Neural progenitor cell (in vitro differentiated cells): ENCODE data around the gene BCR. TPM values are rescaled to one million over a fixed set of nuclear protein-coding genes. Genes with fewer than 3 reads are reported as not detected.
"Not testable (repeated sequence)": the region's sequence is repeated elsewhere in the genome, so short reads cannot be mapped to it uniquely, and the experiment has no call there.

ENCODE experiments used
- DNase-seq: peaks from one replicate; pipeline ENCODE4 v3.0.0-alpha.2; 2016; ENCODE audit warnings: low spot score
- H2AFZ ChIP-seq: fragments of 200-600 bp; sonication (generic); replicated peaks from 2 replicates; pipeline ENCODE4 v1.6.1; 2016; ENCODE audit warnings: antibody characterized with exemption
- H3F3A ChIP-seq: fragments of 200-600 bp; sonication (generic); 2 replicates; pipeline ENCODE4 v1.6.1; 2016; ENCODE audit warnings: antibody characterized with exemption, low read depth
- H3K27ac ChIP-seq: fragments of 200-600 bp; sonication (generic); 2 replicates; pipeline ENCODE4 v1.5.1; 2016; ENCODE audit warnings: mild to moderate bottlenecking
- H3K27me3 ChIP-seq: fragments of 200-600 bp; sonication (generic); 2 replicates; pipeline ENCODE4 v1.6.1; 2016; ENCODE audit warnings: mild to moderate bottlenecking, moderate library complexity
- H3K36me3 ChIP-seq: fragments of 200-600 bp; sonication (generic); 2 replicates; pipeline ENCODE4 v1.5.1; 2016
- H3K4me1 ChIP-seq: fragments of 200-600 bp; sonication (generic); 2 replicates; pipeline ENCODE4 v1.6.1; 2016; ENCODE audit warnings: mixed run types
- H3K4me2 ChIP-seq: fragments of 200-600 bp; sonication (generic); 2 replicates; pipeline ENCODE4 v1.6.1; 2016
- H3K4me3 ChIP-seq: fragments of 200-600 bp; sonication (generic); 2 replicates; pipeline ENCODE4 v1.5.1; 2016
- H3K79me2 ChIP-seq: fragments of 200-600 bp; sonication (generic); 2 replicates; pipeline ENCODE4 v1.6.1; 2016; ENCODE audit warnings: low read depth
- H3K9ac ChIP-seq: fragments of 200-600 bp; sonication (generic); 2 replicates; pipeline ENCODE4 v1.6.1; 2016
- H3K9me3 ChIP-seq: fragments of 200-600 bp; sonication (generic); 2 replicates; pipeline ENCODE4 v1.5.1; 2016; ENCODE audit warnings: low read depth
- H4K20me1 ChIP-seq: fragments of 200-600 bp; sonication (generic); 2 replicates; pipeline ENCODE4 v1.6.1; 2016; ENCODE audit warnings: low read depth
- H3K27ac Mint-ChIP-seq: 3 replicates; pipeline ENCODE4 v1.8.0; 2021; ENCODE audit warnings: mixed read lengths
- H3K27me3 Mint-ChIP-seq: 2 replicates; pipeline ENCODE4 v1.8.0; 2022; ENCODE audit warnings: low read depth, mild to moderate bottlenecking, inconsistent platforms, moderate library complexity, mixed read lengths; ENCODE audit not compliant: insufficient read depth
- H3K36me3 Mint-ChIP-seq: 3 replicates; pipeline ENCODE4 v1.8.0; 2021; ENCODE audit warnings: mixed read lengths
- H3K4me1 Mint-ChIP-seq: 3 replicates; pipeline ENCODE4 v1.8.0; 2021; ENCODE audit warnings: mixed read lengths
- H3K4me3 Mint-ChIP-seq: 3 replicates; pipeline ENCODE4 v1.8.0; 2021; ENCODE audit warnings: mild to moderate bottlenecking, moderate library complexity, mixed read lengths
- H3K9me3 Mint-ChIP-seq: 3 replicates; pipeline ENCODE4 v1.8.0; 2020; ENCODE audit warnings: mixed read lengths
- EZH2 ChIP-seq: fragments of 200-600 bp; sonication (generic); IDR thresholded peaks from 2 replicates; pipeline ENCODE4 v1.6.1; 2017; ENCODE audit warnings: antibody characterized with exemption, mild to moderate bottlenecking, moderate library complexity
- EZH2phosphoT487 ChIP-seq: fragments of 200-600 bp; sonication (generic); IDR thresholded peaks from 2 replicates; pipeline ENCODE4 v1.6.1; 2017; ENCODE audit warnings: antibody characterized with exemption
- total RNA-seq: library from RNA; depleted of rRNA; stranded (reverse); fragments of >200 nt; gene quantifications from 2 replicates; pipeline ENCODE4 v1.2.3, GENCODE V29; 2015; ENCODE audit warnings: low replicate concordance
- TF ChIP-seq, protein P1 (sequence below): fragments of 200-600 bp; sonication (generic); IDR thresholded peaks from 2 replicates; pipeline ENCODE4 v1.5.1; 2017; ENCODE audit warnings: antibody characterized with exemption, mild to moderate bottlenecking

BCR gene
- total RNA-seq, 1 donor from 2014 or later, result 35.5 TPM

DNA sequence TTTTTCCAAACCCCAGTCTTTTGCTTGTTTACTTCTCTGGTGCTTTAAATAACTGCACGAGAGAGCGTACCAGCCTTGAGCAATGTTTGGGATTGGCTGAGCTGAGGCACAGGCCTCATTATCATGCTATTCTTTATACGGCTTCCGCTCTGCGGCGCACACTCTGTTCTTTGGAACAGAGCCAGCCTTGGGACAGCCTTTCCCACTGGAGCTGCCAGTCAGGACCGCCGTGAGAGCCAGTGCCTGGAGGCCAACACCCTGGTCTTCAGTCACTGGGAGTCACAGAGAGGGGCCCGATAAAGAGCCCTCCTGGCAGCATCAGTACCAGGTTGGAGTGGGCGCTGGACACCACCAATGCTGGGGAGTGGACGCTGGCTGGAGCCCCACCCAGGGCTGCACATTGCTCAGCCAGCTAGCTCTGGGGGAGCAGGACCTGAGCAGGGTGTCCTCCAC lies 125.6 kb downstream of the BCR start:
- H3K4me2 ChIP-seq, result no peak overlapping the region
- peaks cover 14% of the 10 kb centered on the region for H3K36me3 Mint-ChIP-seq

DNA sequence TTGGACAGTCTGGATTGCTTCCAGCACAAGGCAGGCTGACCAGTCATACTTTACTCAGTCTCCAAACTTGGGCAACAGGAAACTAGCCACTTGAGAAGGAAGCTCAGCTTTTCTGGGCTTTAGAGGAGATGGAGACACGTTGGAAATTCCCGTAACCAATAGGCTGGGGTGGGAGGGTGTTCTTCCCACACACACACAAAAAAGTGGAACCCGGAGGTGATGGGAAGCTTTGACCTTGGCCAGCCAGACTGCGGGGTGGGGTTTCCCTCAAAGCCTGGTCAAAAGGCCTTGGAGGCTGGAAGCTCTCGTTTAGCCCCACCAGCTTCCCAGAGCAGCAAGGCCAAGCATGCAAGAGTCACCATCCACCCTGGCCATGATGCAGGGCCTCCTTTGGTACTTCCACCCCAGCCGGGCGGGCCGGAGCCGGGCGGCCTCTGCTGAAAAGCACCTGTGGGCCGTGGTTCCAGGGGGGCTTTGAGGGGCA lies 126.2 kb downstream of the BCR start:
- Histone ChIP-seq H3K36me3 (no peaks in the 10 kb centered on the region), H2AFZ (no peak overlapping the region), H3K4me2 (no peak overlapping the region), H3F3A (no peaks in the 10 kb centered on the region), H3K27ac (no peak overlapping the region), H3K9me3 (no peaks in the 10 kb centered on the region), H3K9ac (no peak overlapping the region), H3K4me1 (no peaks in the 10 kb centered on the region), H3K79me2 (no peaks in the 10 kb centered on the region), H4K20me1 (peaks cover 3% of the 10 kb centered on the region), H3K27me3 (no peaks in the 10 kb centered on the region), H3K4me3 (no peak overlapping the region)
- H3K4me1 Mint-ChIP-seq, result peaks cover 10% of the 10 kb centered on the region
- TF ChIP-seq EZH2 (no peak), EZH2phosphoT487 (no peak)
- TF ChIP-seq, protein P1, sequence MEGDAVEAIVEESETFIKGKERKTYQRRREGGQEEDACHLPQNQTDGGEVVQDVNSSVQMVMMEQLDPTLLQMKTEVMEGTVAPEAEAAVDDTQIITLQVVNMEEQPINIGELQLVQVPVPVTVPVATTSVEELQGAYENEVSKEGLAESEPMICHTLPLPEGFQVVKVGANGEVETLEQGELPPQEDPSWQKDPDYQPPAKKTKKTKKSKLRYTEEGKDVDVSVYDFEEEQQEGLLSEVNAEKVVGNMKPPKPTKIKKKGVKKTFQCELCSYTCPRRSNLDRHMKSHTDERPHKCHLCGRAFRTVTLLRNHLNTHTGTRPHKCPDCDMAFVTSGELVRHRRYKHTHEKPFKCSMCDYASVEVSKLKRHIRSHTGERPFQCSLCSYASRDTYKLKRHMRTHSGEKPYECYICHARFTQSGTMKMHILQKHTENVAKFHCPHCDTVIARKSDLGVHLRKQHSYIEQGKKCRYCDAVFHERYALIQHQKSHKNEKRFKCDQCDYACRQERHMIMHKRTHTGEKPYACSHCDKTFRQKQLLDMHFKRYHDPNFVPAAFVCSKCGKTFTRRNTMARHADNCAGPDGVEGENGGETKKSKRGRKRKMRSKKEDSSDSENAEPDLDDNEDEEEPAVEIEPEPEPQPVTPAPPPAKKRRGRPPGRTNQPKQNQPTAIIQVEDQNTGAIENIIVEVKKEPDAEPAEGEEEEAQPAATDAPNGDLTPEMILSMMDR, result no peak
- H3K27me3 Mint-ChIP-seq, result peaks cover 3% of the 10 kb centered on the region
- no peak for DNase-seq
- no peaks in the 10 kb centered on the region for H3K9me3 Mint-ChIP-seq
- H3K36me3 Mint-ChIP-seq, result peaks cover 11% of the 10 kb centered on the region
- no peak overlapping the region for H3K4me3 Mint-ChIP-seq
- no peak overlapping the region for H3K27ac Mint-ChIP-seq

More for the DNA sequence above, 125.6 kb downstream of the BCR start:
- Mint-ChIP-seq H3K4me3 (no peak overlapping the region), H3K27me3 (peaks cover 3% of the 10 kb centered on the region), H3K27ac (no peak overlapping the region), H3K4me1 (peaks cover 10% of the 10 kb centered on the region), H3K9me3 (no peaks in the 10 kb centered on the region)
- Histone ChIP-seq H3K79me2 (no peaks in the 10 kb centered on the region), H2AFZ (no peak overlapping the region), H3K4me3 (no peak overlapping the region), H3K27me3 (no peaks in the 10 kb centered on the region), H3K4me1 (no peaks in the 10 kb centered on the region), H3K9ac (no peak overlapping the region), H4K20me1 (peaks cover 3% of the 10 kb centered on the region), H3K36me3 (no peaks in the 10 kb centered on the region), H3K9me3 (no peaks in the 10 kb centered on the region), H3K27ac (no peak overlapping the region), H3F3A (no peaks in the 10 kb centered on the region)
- no peak for TF ChIP-seq EZH2phosphoT487
- no peak for TF ChIP-seq EZH2
- TF ChIP-seq, protein P1, result no peak
- no peak for DNase-seq

DNA sequence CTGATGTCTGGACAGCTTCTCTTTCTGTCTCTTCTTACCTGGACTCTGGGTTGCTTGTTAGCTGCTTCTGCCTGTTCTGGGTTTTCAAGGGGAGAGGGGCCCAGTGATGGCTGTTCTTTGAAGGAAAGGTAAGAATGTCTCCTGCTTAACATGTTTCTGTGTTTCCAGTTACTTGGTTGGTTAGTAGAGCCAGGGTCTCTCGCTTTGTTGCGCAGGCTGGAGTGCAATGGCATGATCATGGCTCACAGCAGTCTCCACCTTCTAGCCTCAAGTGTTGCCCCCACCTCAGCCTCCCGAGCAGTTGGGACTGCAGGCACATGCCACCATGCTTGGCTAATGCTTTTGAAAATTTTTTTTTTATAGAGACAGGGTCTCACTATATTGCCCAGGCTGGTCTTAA lies 126.6 kb downstream of the BCR start:
- Mint-ChIP-seq H3K27ac (no peak overlapping the region), H3K36me3 (peaks cover 10% of the 10 kb centered on the region), H3K4me1 (peaks cover 10% of the 10 kb centered on the region), H3K9me3 (no peaks in the 10 kb centered on the region), H3K4me3 (no peak overlapping the region), H3K27me3 (peaks cover 5% of the 10 kb centered on the region)
- Histone ChIP-seq H3K4me1 (no peaks in the 10 kb centered on the region), H3K27ac (no peak overlapping the region), H3K27me3 (no peaks in the 10 kb centered on the region), H2AFZ (no peak overlapping the region), H3K4me2 (no peak overlapping the region), H4K20me1 (peaks cover 3% of the 10 kb centered on the region), H3K79me2 (no peaks in the 10 kb centered on the region), H3K9me3 (no peaks in the 10 kb centered on the region), H3K9ac (no peak overlapping the region), H3K36me3 (no peaks in the 10 kb centered on the region), H3F3A (no peaks in the 10 kb centered on the region), H3K4me3 (no peak overlapping the region)
- TF ChIP-seq EZH2 (no peak), EZH2phosphoT487 (no peak)
- TF ChIP-seq, protein P1, result no peak
- no peak for DNase-seq

DNA sequence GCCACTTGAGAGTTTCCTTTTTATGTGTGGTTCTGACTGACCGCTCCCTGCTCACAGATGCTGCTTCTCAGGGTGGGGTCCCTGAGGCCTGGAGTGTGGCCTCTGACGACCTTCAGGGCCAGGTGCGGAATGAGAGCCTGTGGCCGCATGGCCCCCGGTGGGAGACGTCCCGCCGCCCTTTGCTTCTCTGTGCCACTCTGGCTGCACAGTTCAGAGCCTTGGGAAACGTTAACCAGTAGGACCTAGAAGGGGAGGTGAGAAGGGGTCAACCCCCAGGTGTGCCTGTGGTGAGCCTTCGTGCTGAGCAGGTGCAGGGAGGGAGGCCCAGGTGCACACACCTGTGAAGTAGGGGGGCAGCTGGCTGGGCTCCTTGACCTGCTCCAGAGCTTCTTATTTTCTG lies 127.2 kb downstream of the BCR start:
- H3K27me3 Mint-ChIP-seq, H3K9me3 Mint-ChIP-seq, H3K9me3 ChIP-seq, H2AFZ ChIP-seq, H4K20me1 ChIP-seq, H3K27ac ChIP-seq, H3F3A ChIP-seq, H3K36me3 Mint-ChIP-seq, DNase-seq, H3K79me2 ChIP-seq, H3K4me1 Mint-ChIP-seq, H3K27ac Mint-ChIP-seq, H3K27me3 ChIP-seq, H3K4me3 Mint-ChIP-seq, H3K4me3 ChIP-seq, H3K9ac ChIP-seq, H3K36me3 ChIP-seq, H3K4me1 ChIP-seq, H3K4me2 ChIP-seq: not testable (repeated sequence)

DNA sequence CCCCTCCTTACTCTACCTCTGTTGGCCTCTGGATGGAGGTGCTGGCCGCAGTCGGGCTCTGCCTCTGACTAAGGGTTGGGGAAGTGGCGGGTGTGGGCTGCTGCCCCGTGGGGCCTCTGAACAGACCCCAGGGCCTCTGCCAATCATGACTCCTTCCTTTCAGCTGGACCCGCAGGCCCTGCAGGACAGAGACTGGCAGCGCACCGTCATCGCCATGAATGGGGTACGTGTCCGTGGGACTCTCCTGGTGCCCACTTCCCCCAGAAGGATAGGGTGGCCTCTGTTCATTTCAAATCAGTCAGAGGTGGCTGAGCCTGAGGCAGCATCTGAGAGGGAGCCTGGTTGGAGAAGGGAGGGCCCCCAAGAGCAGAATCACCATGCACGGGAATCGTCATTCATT lies 129.0 kb downstream of the BCR start:
- not testable (repeated sequence) for H3K4me1 Mint-ChIP-seq, H3K9me3 ChIP-seq, H3K4me2 ChIP-seq, H4K20me1 ChIP-seq, H3K79me2 ChIP-seq, H3K27me3 ChIP-seq, H3K4me1 ChIP-seq, H3K27ac ChIP-seq, H3K27me3 Mint-ChIP-seq, H3K9me3 Mint-ChIP-seq, H3K36me3 Mint-ChIP-seq, H3K9ac ChIP-seq, H3F3A ChIP-seq, H3K36me3 ChIP-seq, H3K27ac Mint-ChIP-seq, H3K4me3 ChIP-seq, H2AFZ ChIP-seq, DNase-seq, H3K4me3 Mint-ChIP-seq

DNA sequence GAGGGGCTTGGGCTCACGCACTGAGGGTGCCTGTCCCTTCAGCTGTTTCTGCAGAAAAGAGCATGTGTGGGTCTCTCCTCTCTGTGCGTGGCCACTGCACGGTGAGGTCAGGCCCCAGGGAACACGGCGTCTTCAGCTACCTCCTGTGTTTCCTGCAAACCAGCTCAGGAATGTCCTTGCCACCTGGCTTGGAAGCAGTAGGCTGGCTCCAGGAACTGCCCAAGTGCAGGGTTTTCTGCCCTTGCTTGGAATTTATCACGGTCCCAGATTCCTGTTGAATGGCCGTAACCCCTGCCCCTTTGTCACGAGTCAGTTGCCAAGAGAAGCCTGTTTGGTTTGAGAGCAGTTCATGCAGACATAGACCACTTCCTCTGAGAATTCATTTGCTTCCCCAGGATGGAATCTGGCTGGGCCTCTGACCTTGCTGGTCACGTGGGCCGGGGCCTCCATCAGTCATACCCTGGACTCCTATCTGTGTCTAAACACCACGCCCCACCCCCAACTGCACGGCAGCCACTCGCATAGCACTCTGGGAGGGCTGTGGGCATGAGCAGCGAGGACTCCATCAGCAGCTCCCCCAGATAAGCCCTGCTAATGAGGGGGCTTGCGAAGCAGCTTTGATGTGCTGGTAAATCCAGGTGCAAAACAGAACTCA lies 130.3 kb downstream of the BCR start:
- H3K27ac ChIP-seq, H3K27me3 Mint-ChIP-seq, H3K9me3 Mint-ChIP-seq: not testable (repeated sequence)

More for the DNA sequence above, 130.3 kb downstream of the BCR start:
- H4K20me1 ChIP-seq, H2AFZ ChIP-seq, H3K9me3 ChIP-seq, H3K79me2 ChIP-seq, H3K4me1 ChIP-seq, H3K36me3 Mint-ChIP-seq, H3K36me3 ChIP-seq, DNase-seq, H3K4me2 ChIP-seq, H3K4me3 Mint-ChIP-seq, H3K4me3 ChIP-seq, H3K27me3 ChIP-seq, H3K27ac Mint-ChIP-seq, H3K9ac ChIP-seq, H3F3A ChIP-seq, H3K4me1 Mint-ChIP-seq: not testable (repeated sequence)
